Prostate gland (tissue), 2 donors: ENCODE data around the gene ATAD2B.

Experiments used
- POLR2A ChIP-seq: fragments of 450-650 bp; IDR thresholded peaks from one replicate; pipeline ENCODE4 v1.6.1; 2016; ENCODE audit warnings: antibody characterized with exemption, mild to moderate bottlenecking
- POLR2AphosphoS5 ChIP-seq: sonication (generic); formaldehyde crosslinking; IDR thresholded peaks from one replicate; pipeline ENCODE4 v1.6.1; 2017; ENCODE audit warnings: antibody characterized with exemption
- TF ChIP-seq, protein P1 (sequence below), 4 experiments: fragments of 200-600 bp in 2 of 4; fragments of 450-650 bp in 2 of 4; sonication (generic) in 2 of 4; IDR thresholded peaks; 1 replicate in 3 of 4; 2 replicates in 1 of 4; pipeline ENCODE4 v1.5.1; 2016 to 2019; ENCODE audit warnings: antibody characterized with exemption in 4 of 4, mild to moderate bottlenecking in 2 of 4, moderate library complexity in 2 of 4

DNA sequence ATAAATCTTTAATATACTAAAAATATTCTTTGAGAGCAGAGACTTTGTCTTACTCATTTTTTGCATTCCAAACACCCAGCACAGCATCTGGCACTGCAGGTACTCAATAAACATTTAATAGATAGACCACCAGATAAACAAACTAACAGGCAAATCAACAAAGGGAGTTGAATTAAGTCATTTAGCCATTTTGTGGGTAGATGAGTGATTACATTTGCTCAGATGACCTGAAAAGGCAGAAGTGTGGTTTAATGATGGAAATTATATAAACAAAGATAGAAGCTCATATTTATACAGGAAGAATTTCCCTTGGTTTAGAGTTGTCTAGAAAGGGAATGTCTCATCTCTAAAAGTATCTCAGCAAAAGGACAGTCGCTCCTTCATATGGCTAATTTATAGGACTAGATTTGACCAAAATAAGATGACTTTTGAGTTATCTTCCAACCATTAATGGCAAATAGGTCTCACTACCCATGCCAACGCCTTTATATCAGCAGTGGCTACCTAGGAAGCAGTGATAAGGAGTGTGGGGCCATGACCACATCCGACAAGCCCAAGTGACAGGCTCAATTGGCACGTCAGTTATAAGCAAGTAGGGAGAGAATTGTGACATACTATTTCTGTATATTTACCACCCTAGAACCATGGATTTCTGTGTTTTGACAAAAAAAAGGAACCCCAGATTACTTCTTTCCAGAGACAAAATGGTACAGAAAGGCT is 173.5 kb downstream of the ATAD2B start:
- TF ChIP-seq, protein P1, sequence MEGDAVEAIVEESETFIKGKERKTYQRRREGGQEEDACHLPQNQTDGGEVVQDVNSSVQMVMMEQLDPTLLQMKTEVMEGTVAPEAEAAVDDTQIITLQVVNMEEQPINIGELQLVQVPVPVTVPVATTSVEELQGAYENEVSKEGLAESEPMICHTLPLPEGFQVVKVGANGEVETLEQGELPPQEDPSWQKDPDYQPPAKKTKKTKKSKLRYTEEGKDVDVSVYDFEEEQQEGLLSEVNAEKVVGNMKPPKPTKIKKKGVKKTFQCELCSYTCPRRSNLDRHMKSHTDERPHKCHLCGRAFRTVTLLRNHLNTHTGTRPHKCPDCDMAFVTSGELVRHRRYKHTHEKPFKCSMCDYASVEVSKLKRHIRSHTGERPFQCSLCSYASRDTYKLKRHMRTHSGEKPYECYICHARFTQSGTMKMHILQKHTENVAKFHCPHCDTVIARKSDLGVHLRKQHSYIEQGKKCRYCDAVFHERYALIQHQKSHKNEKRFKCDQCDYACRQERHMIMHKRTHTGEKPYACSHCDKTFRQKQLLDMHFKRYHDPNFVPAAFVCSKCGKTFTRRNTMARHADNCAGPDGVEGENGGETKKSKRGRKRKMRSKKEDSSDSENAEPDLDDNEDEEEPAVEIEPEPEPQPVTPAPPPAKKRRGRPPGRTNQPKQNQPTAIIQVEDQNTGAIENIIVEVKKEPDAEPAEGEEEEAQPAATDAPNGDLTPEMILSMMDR (IDR thresholded peaks at IDR 0.05) = no peak
- TF ChIP-seq POLR2A = no peak
- TF ChIP-seq POLR2AphosphoS5 = no peak
